Retinal pigment epithelial cell (primary cell): ENCODE measurements around the gene HSPA12A.

ENCODE experiments used
- DNase-seq: peaks from one replicate; pipeline ENCODE4 v3.0.0-alpha.2; 2010; ENCODE audit warnings: low read depth
- H3K4me3 ChIP-seq: 2 replicates; pipeline ENCODE4 v1.5.1; 2011; ENCODE audit warnings: mild to moderate bottlenecking, low read length, control low read depth, moderate library complexity
- CTCF ChIP-seq: conservative IDR thresholded peaks from 2 replicates; pipeline ENCODE4 v1.5.1; 2011; ENCODE audit warnings: low read depth, low read length, control low read depth, inconsistent platforms

Gene HSPA12A

GRCh38 chr10:116775488-116776400 is 33.4 kb upstream of the HSPA12A start:
- no peak overlapping the region for H3K4me3 ChIP-seq
- DNase-seq, result no peak
- TF ChIP-seq CTCF, result no peak

GRCh38 chr10:116774728-116775151 is 32.4 kb upstream of the HSPA12A start:
- no peak for TF ChIP-seq CTCF
- no peak for DNase-seq
- no peak overlapping the region for H3K4me3 ChIP-seq

- DNase-seq, result no peak
- no peak overlapping the region for H3K4me3 ChIP-seq
- TF ChIP-seq CTCF, result no peak
Observed at GRCh38 chr10:116772909-116773705, 30.7 kb upstream of the HSPA12A start.

- no peak for DNase-seq
- TF ChIP-seq CTCF, result no peak
Observed at GRCh38 chr10:116771959-116772585, 29.7 kb upstream of the HSPA12A start.

GRCh38 chr10:116771101-116771958 is 29.0 kb upstream of the HSPA12A start:
- no peak for TF ChIP-seq CTCF
- no peak for DNase-seq
- H3K4me3 ChIP-seq, result no peak overlapping the region

More at GRCh38 chr10:116771959-116772585, 29.7 kb upstream of the HSPA12A start:
- no peak overlapping the region for H3K4me3 ChIP-seq

GRCh38 chr10:116770281-116770680 is 27.9 kb upstream of the HSPA12A start:
- no peak for DNase-seq
- no peak overlapping the region for H3K4me3 ChIP-seq

More at GRCh38 chr10:116770281-116770680, 27.9 kb upstream of the HSPA12A start:
- no peak for TF ChIP-seq CTCF
